C4-2B (cell line): ENCODE data around the gene HS3ST4.

ENCODE experiments used
- H3K27ac ChIP-seq: fragments of 450-650 bp; 2 replicates; pipeline ENCODE4 v1.5.1; 2017
- ZFX ChIP-seq: fragments of 450-650 bp; IDR thresholded peaks from 2 replicates; pipeline ENCODE4 v1.6.1; 2017
- TF ChIP-seq, protein P1 (sequence below): fragments of 450-650 bp; conservative IDR thresholded peaks from 2 replicates; pipeline ENCODE4 v1.5.1; 2017; ENCODE audit warnings: mild to moderate bottlenecking

Gene HS3ST4

DNA sequence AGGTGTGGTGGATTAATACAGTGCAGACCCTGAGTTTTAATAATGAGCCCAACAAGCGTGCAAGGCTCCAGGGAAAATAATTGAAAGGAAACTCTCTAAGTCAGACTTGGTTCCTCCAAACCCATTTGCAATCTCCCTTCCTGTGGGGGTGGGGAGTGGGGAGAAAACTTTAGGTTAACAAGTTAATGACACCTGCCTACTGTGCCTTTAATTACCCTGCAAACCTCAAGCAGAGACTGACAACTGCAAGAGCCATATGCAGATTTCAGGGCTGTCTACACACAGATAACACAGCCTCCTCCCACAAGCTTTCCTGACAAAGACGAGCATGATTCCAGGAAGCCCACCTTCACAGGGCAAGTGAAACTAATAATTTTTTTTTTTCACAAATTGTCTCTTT is 359.3 kb downstream of the HS3ST4 start:
- no peak overlapping the region for H3K27ac ChIP-seq
- TF ChIP-seq, protein P1, sequence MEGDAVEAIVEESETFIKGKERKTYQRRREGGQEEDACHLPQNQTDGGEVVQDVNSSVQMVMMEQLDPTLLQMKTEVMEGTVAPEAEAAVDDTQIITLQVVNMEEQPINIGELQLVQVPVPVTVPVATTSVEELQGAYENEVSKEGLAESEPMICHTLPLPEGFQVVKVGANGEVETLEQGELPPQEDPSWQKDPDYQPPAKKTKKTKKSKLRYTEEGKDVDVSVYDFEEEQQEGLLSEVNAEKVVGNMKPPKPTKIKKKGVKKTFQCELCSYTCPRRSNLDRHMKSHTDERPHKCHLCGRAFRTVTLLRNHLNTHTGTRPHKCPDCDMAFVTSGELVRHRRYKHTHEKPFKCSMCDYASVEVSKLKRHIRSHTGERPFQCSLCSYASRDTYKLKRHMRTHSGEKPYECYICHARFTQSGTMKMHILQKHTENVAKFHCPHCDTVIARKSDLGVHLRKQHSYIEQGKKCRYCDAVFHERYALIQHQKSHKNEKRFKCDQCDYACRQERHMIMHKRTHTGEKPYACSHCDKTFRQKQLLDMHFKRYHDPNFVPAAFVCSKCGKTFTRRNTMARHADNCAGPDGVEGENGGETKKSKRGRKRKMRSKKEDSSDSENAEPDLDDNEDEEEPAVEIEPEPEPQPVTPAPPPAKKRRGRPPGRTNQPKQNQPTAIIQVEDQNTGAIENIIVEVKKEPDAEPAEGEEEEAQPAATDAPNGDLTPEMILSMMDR, result no peak
- TF ChIP-seq ZFX, result no peak

DNA sequence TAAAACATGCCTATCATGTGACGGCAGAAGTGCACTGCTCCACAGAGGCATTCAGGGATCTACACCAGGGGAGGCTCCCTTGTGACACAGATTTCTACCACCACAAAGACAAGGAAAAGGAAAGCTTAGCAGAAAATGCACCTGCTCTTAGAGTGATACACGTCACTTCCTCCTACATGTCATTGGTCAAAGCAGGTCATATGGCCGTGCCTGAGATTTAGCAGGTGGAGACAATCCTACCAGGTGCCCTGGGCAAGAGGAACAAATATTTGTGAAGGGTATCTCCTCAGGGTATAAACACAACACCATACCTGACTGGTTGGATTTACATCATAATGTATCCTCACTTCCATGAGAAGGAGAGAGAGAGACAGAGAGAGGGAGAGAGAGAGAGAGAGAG is 362.1 kb downstream of the HS3ST4 start:
- no peak for TF ChIP-seq ZFX
- TF ChIP-seq, protein P1, result no peak
- no peak overlapping the region for H3K27ac ChIP-seq

DNA sequence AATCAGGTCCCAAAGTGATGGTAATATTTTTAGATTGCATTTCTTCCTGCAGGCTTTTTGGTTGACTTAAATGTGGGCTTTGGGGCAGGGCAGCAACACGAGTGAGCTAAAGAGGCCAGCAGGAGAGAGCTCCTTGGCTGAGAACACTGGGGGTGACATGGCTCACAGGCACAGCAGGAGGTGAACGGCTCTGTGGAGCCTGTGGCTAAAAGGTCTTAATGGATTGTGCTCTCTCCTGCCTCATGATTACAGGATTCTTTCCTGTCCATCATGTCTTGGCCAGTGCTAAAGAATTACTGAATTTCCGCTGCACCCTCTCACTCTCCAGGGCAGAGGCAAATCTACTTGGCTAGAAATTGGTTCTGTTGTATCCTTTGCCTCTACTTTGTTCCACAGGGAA is 366.6 kb downstream of the HS3ST4 start:
- TF ChIP-seq ZFX, result no peak
- TF ChIP-seq, protein P1, result no peak
- H3K27ac ChIP-seq, result no peak overlapping the region

DNA sequence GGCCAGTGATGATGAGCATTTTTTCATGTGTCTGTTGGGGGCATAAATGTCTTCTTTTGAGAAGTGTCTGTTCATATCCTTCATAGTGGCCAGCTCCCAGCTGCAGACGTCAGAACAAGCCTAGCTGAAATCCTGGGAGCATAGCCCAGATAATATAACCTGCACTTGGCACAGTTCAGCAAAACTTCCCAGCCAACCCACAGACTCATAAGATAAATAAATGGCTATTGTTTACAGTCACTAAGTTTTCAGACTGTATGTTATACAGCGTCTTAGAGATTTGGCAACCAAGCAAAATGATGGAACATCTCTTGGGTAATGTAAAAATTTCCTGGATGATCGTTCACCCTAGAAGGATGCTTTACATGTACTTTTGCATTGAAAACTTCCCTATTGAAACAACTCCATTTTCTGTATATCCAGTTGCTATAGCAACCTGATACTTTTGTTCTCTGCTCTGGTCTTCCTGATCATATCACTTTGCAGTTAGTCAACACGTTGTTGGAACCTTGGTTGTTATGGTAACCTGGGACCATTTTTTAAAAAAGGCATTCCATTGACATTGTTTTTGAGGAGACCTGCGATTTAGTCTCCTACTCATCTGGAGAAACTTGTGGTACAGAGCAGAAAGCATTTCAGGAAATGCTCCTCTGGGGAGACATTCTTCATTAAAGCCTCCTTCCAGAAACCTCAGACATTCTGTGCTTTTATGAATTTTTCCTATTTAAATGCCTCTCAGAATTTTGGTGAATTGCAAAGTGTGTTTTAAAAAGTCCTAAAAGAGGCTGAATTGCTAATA is 378.7 kb downstream of the HS3ST4 start:
- TF ChIP-seq, protein P1, result no peak
- TF ChIP-seq ZFX, result no peak
- no peak overlapping the region for H3K27ac ChIP-seq

DNA sequence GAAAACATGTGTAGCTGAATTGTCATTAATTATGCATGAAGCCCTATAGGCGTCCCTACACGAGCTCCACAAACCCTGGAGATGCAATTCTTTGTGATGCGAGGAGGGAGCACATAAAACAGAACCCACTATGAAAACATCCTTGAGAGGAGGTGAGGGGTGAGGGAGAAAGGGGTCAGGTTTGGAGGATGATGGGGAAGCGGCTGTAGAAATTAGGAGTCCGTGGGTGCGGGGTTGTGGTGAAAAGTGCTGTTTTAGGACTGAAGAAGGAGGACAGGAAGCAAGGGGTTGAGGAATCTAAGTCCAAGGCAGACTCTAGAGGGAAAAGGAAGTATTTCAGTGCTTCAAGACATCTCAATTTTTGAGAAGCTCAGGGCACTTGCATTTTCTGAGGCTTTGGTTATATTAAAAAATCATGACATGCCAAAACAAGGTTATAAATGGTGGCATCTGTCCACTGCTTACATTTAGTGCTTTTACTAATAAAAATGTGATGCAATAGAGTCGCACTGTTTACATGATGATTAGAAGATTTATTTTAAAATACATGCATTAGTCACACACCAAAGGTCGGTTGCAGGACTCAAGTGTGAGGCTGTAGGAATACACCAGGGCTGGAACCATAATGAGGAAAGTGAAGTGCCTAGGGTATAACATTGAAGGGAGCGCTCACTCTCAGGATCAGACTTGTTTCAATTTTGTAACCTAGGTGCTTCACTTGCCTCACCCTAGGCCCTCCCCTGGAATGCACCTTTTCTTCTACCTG is 379.5 kb downstream of the HS3ST4 start:
- TF ChIP-seq ZFX, result no peak
- TF ChIP-seq, protein P1, result no peak
- H3K27ac ChIP-seq, result no peak overlapping the region

DNA sequence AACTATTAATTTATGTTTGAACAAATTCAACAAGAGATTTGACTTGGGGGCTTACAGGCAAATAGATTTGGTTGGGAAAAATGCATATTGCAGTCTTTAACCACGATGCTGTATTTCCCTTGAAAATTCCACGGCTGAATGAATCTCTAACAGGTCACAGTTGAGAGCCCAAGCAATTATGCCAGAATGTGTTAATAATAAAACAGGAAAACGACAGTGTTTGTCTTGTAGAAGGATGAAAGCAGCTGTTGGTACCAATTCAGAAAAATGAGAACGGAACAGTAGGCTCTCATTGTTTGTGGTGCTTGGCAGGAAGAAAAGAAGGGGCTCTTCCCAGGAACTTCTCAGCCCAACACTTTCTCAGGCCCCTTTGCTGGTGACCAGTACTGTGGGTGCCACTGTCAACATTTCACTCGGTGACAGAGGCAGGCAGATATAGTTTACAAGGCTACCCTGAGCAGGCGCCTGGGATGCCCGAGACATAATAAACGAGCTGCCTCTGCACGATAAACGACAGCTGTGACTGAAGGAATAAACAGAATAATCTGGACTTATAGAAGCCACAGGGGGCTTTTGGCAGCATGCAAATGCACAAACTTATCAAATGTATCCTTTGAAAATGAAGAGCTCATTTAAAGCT is 387.1 kb downstream of the HS3ST4 start:
- TF ChIP-seq, protein P1, result no peak
- no peak for TF ChIP-seq ZFX
- no peak overlapping the region for H3K27ac ChIP-seq

DNA sequence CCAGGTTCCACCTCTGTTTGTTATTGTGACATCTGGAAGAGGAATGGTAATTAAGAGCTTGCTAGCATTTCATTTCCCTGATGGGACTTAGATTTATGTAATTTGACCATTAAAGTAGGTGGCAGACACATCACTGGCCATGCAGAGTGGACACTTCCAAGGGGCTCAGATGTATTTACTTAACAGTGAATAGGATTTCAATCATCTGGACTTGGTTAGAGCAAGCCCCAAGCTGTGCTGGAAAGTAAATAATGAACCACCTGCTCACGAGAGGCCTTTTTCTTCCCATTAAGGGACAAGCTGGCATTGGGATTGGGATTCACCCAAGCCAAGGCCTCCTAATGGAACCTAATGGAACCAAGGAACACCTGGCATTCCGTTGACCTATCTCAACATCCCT is 395.3 kb downstream of the HS3ST4 start:
- TF ChIP-seq, protein P1, result no peak
- no peak for TF ChIP-seq ZFX
- no peak overlapping the region for H3K27ac ChIP-seq
